Panc1 (cell line): Measurements from ENCODE around the gene B4GALT5. TPM values are rescaled to one million over a fixed set of nuclear protein-coding genes. Genes with fewer than 3 reads are reported as not detected.

ENCODE experiments used
- ATAC-seq: fragments of 200-7000 bp; cut with Tn5 transposase; 2 replicates; pipeline ENCODE4 v1.9.1; 2020; ENCODE audit warnings: mild to moderate bottlenecking, moderate library complexity
- BruUV-seq: library from RNA; stranded (reverse); fragments of 400-500 nt; replicated peaks from 2 replicates; lab custom pipeline; 2021; lab: Mats Ljungman, UMichigan
- CTCF ChIA-PET: fragments of 300-600 bp; sonication (Branson Sonifier 250); formaldehyde crosslinking; loops from one replicate; lab custom pipeline; 2022; ENCODE audit warnings: antibody characterized with exemption; lab: Charles Lee
- POLR2A ChIA-PET: fragments of 300-600 bp; sonication (Branson Sonifier 250); formaldehyde crosslinking; loops from one replicate; lab custom pipeline; 2022; ENCODE audit warnings: antibody characterized with exemption; lab: Charles Lee
- DNase-seq: peaks from one replicate; pipeline ENCODE4 v3.0.0-alpha.2; 2010; ENCODE audit warnings: low read depth, low spot score
- H3K27ac ChIP-seq: 2 replicates; pipeline ENCODE4 v1.5.1; 2011; ENCODE audit warnings: mild to moderate bottlenecking, low read length, inconsistent platforms
- H3K27me3 ChIP-seq: fragments of 200-500 bp; sonication (Bioruptor generic); 2 replicates; pipeline ENCODE4 v1.6.0; 2014; ENCODE audit warnings: low read length, inconsistent platforms; ENCODE audit not compliant: control insufficient read depth, insufficient read depth
- H3K36me3 ChIP-seq: fragments of 200-500 bp; sonication (Bioruptor generic); 2 replicates; pipeline ENCODE4 v1.5.1; 2014; ENCODE audit warnings: inconsistent platforms, mild to moderate bottlenecking, low read length, moderate library complexity; ENCODE audit not compliant: control insufficient read depth, insufficient read depth
- H3K4me1 ChIP-seq: 2 replicates; pipeline ENCODE4 v1.5.1; 2011; ENCODE audit warnings: inconsistent platforms, mild to moderate bottlenecking, low read length, moderate library complexity; ENCODE audit not compliant: control insufficient read depth, insufficient read depth
- H3K4me3 ChIP-seq, 2 experiments: 2 replicates each; pipeline ENCODE4 v1.5.1; 2011 to 2012; ENCODE audit warnings: low read depth in 2 of 2, low read length in 2 of 2, mild to moderate bottlenecking in 2 of 2, inconsistent platforms in 1 of 2, moderate library complexity in 1 of 2
- H3K9me3 ChIP-seq: fragments of 200-500 bp; sonication (Bioruptor generic); 2 replicates; pipeline ENCODE4 v1.5.1; 2014; ENCODE audit warnings: low read depth, mild to moderate bottlenecking, inconsistent platforms, low read length, moderate library complexity; ENCODE audit not compliant: control insufficient read depth, insufficient read depth
- POLR2AphosphoS5 ChIP-seq: IDR thresholded peaks from 2 replicates; pipeline ENCODE4 v1.6.1; 2012; ENCODE audit warnings: mild to moderate bottlenecking, low read depth, low read length, moderate library complexity
- SIN3A ChIP-seq: IDR thresholded peaks from 2 replicates; pipeline ENCODE4 v1.6.1; 2012; ENCODE audit warnings: low read depth, mild to moderate bottlenecking, low read length, moderate library complexity, borderline replicate concordance; ENCODE audit not compliant: insufficient read depth
- TCF7L2 ChIP-seq: IDR thresholded peaks from 2 replicates; pipeline ENCODE4 v1.6.1; 2011; ENCODE audit warnings: mild to moderate bottlenecking, low read depth, low read length, inconsistent platforms
- in situ Hi-C: cut with HindIII; loops from 2 replicates; pipeline ENCODE4 v1.10.0; 2016; ENCODE audit warnings: low sequenced_read_pairs, low pct_unique_long_range_greater_than_20kb
- intact Hi-C: fragments of 100-400 bp; cut with micrococcal nuclease; formaldehyde crosslinking; loops from one replicate; pipeline ENCODE4 v1.10.0; 2022; ENCODE audit not compliant: unreplicated experiment
- total RNA-seq: library from RNA; stranded (reverse); gene quantifications from one replicate; pipeline ENCODE4 v1.2.1, GENCODE V29; 2021; ENCODE audit not compliant: unreplicated experiment
- TF ChIP-seq, protein P1 (sequence below): fragments of 450-650 bp; IDR thresholded peaks from 2 replicates; pipeline ENCODE4 v1.5.1; 2017; ENCODE audit warnings: mild to moderate bottlenecking
- TF ChIP-seq, protein P2 (sequence below), 2 experiments: IDR thresholded peaks; 2 replicates each; pipeline ENCODE4 v1.6.1; 2011 to 2012; ENCODE audit warnings: low read depth in 2 of 2, control low read depth in 1 of 2, low read length in 1 of 2, mild to moderate bottlenecking in 1 of 2, moderate library complexity in 1 of 2; ENCODE audit not compliant: insufficient read depth in 1 of 2

The B4GALT5 gene
- total RNA-seq, 1 experiment from 2014 or later, result 40.0 TPM

DNA sequence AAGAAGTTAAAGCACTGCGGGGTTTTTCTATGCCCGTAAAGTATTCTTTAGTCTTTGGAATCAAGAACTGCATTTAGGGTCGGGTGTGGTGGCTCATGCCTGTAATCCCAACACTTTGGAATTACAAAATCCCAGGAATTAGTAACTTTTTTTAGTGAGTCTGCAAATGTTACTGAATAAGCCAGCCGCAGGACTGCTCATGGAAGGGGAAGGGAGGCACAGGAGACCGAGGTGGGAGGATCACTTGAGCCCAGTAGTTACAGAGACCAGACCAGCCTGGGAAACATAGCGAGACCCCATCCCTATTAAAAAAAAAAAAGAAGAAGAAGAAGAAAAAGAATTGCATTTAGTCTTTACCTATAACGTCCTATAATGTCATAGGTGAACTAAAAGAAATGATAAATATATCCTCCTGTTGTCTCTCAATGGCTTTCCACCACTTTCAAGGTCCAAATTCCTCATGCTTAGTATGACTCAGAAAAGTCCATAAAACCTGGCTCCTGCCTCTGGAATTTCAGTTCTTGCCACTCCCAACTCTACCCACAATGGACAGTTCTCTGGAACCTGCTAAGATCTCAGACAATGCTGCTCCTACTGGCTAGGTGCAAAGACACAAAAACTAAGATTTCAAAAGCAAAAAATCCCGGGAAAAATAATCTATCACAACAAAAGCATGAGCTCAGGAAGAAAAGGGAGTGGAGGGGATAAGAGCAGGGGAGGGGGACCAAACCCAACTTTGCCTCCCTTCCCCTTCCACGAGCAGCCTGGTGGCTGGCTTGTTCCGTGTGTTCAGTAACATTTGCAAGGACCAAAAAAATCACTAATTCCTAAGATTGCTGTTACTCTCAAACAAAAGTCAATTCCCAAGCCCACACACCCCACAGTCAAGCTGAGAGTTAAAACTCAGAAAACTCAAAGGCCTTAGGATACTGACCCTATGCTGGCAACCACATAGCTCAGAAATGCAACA, 39.0 kb downstream of the B4GALT5 start:
- H3K27me3 ChIP-seq, result no peaks in the 10 kb centered on the region
- in situ Hi-C loops (no loop called here), intact Hi-C loops (no loop called here)
- peaks cover 69% of the 10 kb centered on the region for H3K4me1 ChIP-seq
- peak overlapping the region; percentile 91 for H3K27ac ChIP-seq
- ChIA-PET CTCF (interaction anchor here (0.7 kb wide), 1 partner anchor 65 kb away, joined by 3 read pairs; no protein-coding TSS in a partner anchor), POLR2A (no interaction called here)
- TF ChIP-seq, protein P1, sequence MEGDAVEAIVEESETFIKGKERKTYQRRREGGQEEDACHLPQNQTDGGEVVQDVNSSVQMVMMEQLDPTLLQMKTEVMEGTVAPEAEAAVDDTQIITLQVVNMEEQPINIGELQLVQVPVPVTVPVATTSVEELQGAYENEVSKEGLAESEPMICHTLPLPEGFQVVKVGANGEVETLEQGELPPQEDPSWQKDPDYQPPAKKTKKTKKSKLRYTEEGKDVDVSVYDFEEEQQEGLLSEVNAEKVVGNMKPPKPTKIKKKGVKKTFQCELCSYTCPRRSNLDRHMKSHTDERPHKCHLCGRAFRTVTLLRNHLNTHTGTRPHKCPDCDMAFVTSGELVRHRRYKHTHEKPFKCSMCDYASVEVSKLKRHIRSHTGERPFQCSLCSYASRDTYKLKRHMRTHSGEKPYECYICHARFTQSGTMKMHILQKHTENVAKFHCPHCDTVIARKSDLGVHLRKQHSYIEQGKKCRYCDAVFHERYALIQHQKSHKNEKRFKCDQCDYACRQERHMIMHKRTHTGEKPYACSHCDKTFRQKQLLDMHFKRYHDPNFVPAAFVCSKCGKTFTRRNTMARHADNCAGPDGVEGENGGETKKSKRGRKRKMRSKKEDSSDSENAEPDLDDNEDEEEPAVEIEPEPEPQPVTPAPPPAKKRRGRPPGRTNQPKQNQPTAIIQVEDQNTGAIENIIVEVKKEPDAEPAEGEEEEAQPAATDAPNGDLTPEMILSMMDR, result no peak
- TF ChIP-seq TCF7L2, result no peak
- TF ChIP-seq, protein P2, sequence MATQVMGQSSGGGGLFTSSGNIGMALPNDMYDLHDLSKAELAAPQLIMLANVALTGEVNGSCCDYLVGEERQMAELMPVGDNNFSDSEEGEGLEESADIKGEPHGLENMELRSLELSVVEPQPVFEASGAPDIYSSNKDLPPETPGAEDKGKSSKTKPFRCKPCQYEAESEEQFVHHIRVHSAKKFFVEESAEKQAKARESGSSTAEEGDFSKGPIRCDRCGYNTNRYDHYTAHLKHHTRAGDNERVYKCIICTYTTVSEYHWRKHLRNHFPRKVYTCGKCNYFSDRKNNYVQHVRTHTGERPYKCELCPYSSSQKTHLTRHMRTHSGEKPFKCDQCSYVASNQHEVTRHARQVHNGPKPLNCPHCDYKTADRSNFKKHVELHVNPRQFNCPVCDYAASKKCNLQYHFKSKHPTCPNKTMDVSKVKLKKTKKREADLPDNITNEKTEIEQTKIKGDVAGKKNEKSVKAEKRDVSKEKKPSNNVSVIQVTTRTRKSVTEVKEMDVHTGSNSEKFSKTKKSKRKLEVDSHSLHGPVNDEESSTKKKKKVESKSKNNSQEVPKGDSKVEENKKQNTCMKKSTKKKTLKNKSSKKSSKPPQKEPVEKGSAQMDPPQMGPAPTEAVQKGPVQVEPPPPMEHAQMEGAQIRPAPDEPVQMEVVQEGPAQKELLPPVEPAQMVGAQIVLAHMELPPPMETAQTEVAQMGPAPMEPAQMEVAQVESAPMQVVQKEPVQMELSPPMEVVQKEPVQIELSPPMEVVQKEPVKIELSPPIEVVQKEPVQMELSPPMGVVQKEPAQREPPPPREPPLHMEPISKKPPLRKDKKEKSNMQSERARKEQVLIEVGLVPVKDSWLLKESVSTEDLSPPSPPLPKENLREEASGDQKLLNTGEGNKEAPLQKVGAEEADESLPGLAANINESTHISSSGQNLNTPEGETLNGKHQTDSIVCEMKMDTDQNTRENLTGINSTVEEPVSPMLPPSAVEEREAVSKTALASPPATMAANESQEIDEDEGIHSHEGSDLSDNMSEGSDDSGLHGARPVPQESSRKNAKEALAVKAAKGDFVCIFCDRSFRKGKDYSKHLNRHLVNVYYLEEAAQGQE (IDR thresholded peaks at IDR 0.05; ENCODE audit: insufficient read depth in 1 of 2, low read depth in 2 of 2, low read length in 1 of 2), result no peak
- TF ChIP-seq POLR2AphosphoS5, result no peak
- no peak for TF ChIP-seq SIN3A
- H3K4me3 ChIP-seq, result no peak overlapping the region
- ATAC-seq (peak; percentile 64), DNase-seq (no peak)
- H3K9me3 ChIP-seq, result no peaks in the 10 kb centered on the region
- H3K36me3 ChIP-seq, result no peaks in the 10 kb centered on the region
- no TSS peak for BruUV-seq

DNA sequence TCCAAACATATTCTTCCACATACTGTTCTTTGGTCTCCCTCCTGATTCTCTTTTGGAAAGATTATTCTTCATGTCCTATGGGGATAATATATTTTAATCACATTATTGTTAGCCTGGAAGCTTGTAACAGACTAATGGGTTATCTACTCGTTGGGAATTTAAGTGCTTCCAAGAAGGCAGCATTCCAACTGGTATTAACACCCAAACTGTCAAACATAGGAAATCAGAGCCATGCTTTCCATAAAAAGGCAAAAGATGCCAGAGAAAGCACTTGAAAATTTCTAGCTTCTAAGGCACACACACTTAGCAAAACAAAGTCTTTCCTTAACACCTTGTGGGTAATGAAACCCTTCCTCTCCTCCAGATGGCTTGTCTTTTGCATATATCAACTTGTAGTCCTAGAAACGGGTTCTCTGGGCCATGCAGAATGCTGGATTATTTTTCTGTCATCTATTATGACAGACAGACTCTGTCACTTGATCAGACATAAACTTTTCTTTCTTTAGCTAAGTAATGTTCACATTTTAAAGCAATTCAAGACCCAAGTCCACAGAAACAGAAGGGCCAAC, 41.5 kb downstream of the B4GALT5 start:
- CTCF ChIA-PET, result interaction anchor here (0.8 kb wide), 1 partner anchor 242 kb away, joined by 3 read pairs; no protein-coding TSS in a partner anchor
- TF ChIP-seq SIN3A, result no peak
- no peak for TF ChIP-seq POLR2AphosphoS5
- TF ChIP-seq, protein P2 (IDR thresholded peaks at IDR 0.05; ENCODE audit: insufficient read depth in 1 of 2, low read depth in 2 of 2, low read length in 1 of 2), result no peak
- TF ChIP-seq, protein P1, result no peak
- no peak for TF ChIP-seq TCF7L2
- Histone ChIP-seq H3K4me3 (no peak overlapping the region), H3K27me3 (no peaks in the 10 kb centered on the region), H3K27ac (peak overlapping the region; percentile 5; the same call in 1 of the 2 replicates), H3K9me3 (no peaks in the 10 kb centered on the region), H3K36me3 (no peaks in the 10 kb centered on the region), H3K4me1 (peaks cover 45% of the 10 kb centered on the region)
- no TSS peak for BruUV-seq
- POLR2A ChIA-PET, result no interaction called here
- no peak for DNase-seq
- in situ Hi-C loops, result no loop called here
- no peak for ATAC-seq
- intact Hi-C loops, result no loop called here
